Smooth muscle cell (in vitro differentiated cells): ENCODE data around the gene IRAK4. TPM values are rescaled to one million over a fixed set of nuclear protein-coding genes. Genes with fewer than 3 reads are reported as not detected.

ENCODE experiments used
- DNase-seq: peaks from one replicate; lab custom pipeline; 2025; ENCODE audit not compliant: unreplicated experiment; lab: John Stamatoyannopoulos, UW
- H2AFZ ChIP-seq: fragments of 200-600 bp; sonication (generic); 2 replicates; pipeline ENCODE4 v1.6.0; 2016; ENCODE audit warnings: antibody characterized with exemption, low read depth, mild to moderate bottlenecking
- H3F3A ChIP-seq: fragments of 200-600 bp; sonication (generic); 2 replicates; pipeline ENCODE4 v1.6.0; 2017; ENCODE audit warnings: antibody characterized with exemption, low read depth
- H3K27ac ChIP-seq: fragments of 200-600 bp; sonication (generic); 2 replicates; pipeline ENCODE4 v1.5.1; 2016; ENCODE audit warnings: low read depth, mild to moderate bottlenecking
- H3K27me3 ChIP-seq: fragments of 200-600 bp; sonication (generic); 2 replicates; pipeline ENCODE4 v1.6.1; 2016; ENCODE audit warnings: low read depth, mild to moderate bottlenecking
- H3K36me3 ChIP-seq: fragments of 200-600 bp; sonication (generic); 2 replicates; pipeline ENCODE4 v1.5.1; 2016; ENCODE audit warnings: low read depth
- H3K4me1 ChIP-seq: fragments of 200-600 bp; sonication (generic); 2 replicates; pipeline ENCODE4 v1.5.1; 2016; ENCODE audit warnings: low read depth
- H3K4me2 ChIP-seq: fragments of 200-600 bp; sonication (generic); 2 replicates; pipeline ENCODE4 v1.6.0; 2016; ENCODE audit warnings: mild to moderate bottlenecking
- H3K4me3 ChIP-seq: fragments of 200-600 bp; sonication (generic); 2 replicates; pipeline ENCODE4 v1.5.1; 2016; ENCODE audit warnings: mild to moderate bottlenecking
- H3K79me2 ChIP-seq: fragments of 200-600 bp; sonication (generic); 2 replicates; pipeline ENCODE4 v1.6.0; 2016; ENCODE audit warnings: low read depth, mild to moderate bottlenecking
- H3K9ac ChIP-seq: fragments of 200-600 bp; sonication (generic); 2 replicates; pipeline ENCODE4 v1.6.0; 2016; ENCODE audit warnings: low read depth
- H3K9me3 ChIP-seq: fragments of 200-600 bp; sonication (generic); replicated peaks from 2 replicates; pipeline ENCODE4 v1.5.1; 2016; ENCODE audit warnings: low read depth
- H4K20me1 ChIP-seq: fragments of 200-600 bp; sonication (generic); 2 replicates; pipeline ENCODE4 v1.6.0; 2016; ENCODE audit warnings: low read depth
- WGBS: methylation state at CpG from one replicate; pipeline ENCODE4 v1.1.7; 2016; ENCODE audit warnings: low lambda C conversion rate; 5-methylcytosine and 5-hydroxymethylcytosine counted together
- polyA plus RNA-seq: library from polyadenylated mRNA; unstranded; fragments of >200 nt; fragmentation: Nextera tagmentation; extraction: Ambion mirVana; gene quantifications from 2 replicates; pipeline ENCODE4 v1.2.1, GENCODE V29; 2016
- total RNA-seq: library from RNA; depleted of rRNA; stranded (reverse); fragments of >200 nt; gene quantifications from 2 replicates; pipeline ENCODE4 v1.2.3, GENCODE V29; 2014
- TF ChIP-seq, protein P1 (sequence below): fragments of 200-600 bp; sonication (generic); IDR thresholded peaks from 2 replicates; pipeline ENCODE4 v1.5.1; 2017; ENCODE audit warnings: borderline replicate concordance, mild to moderate bottlenecking, antibody characterized with exemption; ENCODE audit not compliant: insufficient read depth, poor library complexity, severe bottlenecking

The IRAK4 gene
- total and polyA plus RNA-seq, 2 experiments from 2014 or later: 7.0 to 42.8 TPM

DNA sequence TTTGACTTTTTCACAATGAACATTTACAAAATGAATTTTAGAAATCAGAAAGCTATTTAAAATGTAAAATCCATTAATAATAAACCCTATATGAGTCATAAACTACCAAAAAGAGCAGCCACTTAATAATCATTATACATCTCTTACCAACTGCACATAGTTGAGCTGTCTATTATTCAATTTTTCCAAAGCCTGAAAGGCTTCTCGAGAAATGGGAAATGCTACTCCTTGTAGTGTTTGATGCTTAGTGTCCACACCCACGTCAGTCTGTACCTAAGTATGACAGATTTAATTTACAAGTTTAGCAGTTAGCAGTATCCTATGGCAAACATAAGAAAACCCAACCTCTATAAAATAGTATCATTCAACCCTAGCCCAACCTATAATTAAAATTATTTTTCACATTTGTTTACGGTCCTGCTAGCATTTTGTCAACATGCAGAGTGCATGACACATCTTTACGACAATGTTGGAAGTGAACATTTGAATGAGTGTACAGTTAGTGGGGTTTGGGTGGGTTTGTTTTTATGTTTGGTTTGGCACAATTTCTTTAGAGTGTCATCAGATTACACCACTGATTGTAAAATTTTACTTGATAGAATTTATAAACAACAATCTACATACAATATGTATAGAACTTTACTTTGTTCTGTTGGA lies 38.9 kb downstream of the IRAK4 start:
- Histone ChIP-seq H3F3A (no peaks in the 10 kb centered on the region), H2AFZ (no peak overlapping the region), H3K9ac (no peak overlapping the region), H3K4me1 (no peaks in the 10 kb centered on the region), H3K4me3 (no peak overlapping the region), H3K27ac (no peak overlapping the region), H3K4me2 (no peak overlapping the region), H3K36me3 (peaks cover 58% of the 10 kb centered on the region), H3K79me2 (peaks cover 4% of the 10 kb centered on the region), H3K27me3 (no peaks in the 10 kb centered on the region), H4K20me1 (peaks cover 18% of the 10 kb centered on the region), H3K9me3 (peaks cover 2% of the 10 kb centered on the region)
- no peak for DNase-seq
- WGBS: 98% methylated on average over 4 of the region's 4 CpGs
- TF ChIP-seq, protein P1, sequence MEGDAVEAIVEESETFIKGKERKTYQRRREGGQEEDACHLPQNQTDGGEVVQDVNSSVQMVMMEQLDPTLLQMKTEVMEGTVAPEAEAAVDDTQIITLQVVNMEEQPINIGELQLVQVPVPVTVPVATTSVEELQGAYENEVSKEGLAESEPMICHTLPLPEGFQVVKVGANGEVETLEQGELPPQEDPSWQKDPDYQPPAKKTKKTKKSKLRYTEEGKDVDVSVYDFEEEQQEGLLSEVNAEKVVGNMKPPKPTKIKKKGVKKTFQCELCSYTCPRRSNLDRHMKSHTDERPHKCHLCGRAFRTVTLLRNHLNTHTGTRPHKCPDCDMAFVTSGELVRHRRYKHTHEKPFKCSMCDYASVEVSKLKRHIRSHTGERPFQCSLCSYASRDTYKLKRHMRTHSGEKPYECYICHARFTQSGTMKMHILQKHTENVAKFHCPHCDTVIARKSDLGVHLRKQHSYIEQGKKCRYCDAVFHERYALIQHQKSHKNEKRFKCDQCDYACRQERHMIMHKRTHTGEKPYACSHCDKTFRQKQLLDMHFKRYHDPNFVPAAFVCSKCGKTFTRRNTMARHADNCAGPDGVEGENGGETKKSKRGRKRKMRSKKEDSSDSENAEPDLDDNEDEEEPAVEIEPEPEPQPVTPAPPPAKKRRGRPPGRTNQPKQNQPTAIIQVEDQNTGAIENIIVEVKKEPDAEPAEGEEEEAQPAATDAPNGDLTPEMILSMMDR: no peak

DNA sequence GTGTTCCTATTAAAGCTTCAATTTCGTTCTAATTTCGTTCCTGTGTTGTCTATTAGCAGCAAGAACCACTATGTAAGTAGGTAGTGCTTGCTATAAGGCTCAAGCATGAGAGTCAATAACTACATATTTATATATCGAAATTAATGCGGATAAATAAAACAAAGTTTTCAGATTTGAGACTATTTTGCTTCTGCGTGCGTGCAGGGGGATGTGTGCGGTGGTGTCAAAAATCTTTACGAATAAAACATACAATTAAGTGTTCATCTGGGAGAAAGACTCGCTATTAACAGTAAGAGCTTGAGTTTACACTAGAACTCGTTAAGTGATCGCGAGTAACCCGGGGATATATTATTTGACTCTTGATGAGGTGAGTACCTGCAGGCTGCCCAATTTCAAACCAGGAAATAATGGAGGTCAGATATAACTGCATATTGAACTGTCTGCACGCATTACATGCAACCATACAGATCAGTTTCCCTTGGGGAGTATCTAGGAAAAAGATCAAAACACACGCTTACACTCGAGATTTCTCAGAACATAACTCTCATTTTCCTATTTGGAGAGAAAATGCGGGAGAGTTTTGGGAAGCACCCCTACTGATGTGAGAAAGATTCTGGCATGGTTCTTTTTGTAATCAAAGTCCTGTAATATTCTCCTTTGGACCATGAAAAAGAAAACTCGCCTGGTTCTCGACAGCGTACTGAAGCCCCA lies 46.6 kb downstream of the IRAK4 start:
- no peak for DNase-seq
- TF ChIP-seq, protein P1: no peak
- H4K20me1 ChIP-seq: peaks cover 21% of the 10 kb centered on the region
- peaks cover 4% of the 10 kb centered on the region for H3F3A ChIP-seq
- peaks cover 13% of the 10 kb centered on the region for H3K36me3 ChIP-seq
- H3K4me1 ChIP-seq: peaks cover 21% of the 10 kb centered on the region
- no peaks in the 10 kb centered on the region for H3K27me3 ChIP-seq
- no peaks in the 10 kb centered on the region for H3K9me3 ChIP-seq
- peak overlapping the region; percentile 95 for H3K4me3 ChIP-seq
- peak overlapping the region; percentile 92 for H3K4me2 ChIP-seq
- WGBS: 13% methylated on average over 20 of the region's 20 CpGs
- peaks cover 37% of the 10 kb centered on the region for H3K79me2 ChIP-seq
- peak overlapping the region; percentile 99 for H3K27ac ChIP-seq
- peak overlapping the region; percentile 99 for H2AFZ ChIP-seq
- H3K9ac ChIP-seq: peak overlapping the region; percentile 99

DNA sequence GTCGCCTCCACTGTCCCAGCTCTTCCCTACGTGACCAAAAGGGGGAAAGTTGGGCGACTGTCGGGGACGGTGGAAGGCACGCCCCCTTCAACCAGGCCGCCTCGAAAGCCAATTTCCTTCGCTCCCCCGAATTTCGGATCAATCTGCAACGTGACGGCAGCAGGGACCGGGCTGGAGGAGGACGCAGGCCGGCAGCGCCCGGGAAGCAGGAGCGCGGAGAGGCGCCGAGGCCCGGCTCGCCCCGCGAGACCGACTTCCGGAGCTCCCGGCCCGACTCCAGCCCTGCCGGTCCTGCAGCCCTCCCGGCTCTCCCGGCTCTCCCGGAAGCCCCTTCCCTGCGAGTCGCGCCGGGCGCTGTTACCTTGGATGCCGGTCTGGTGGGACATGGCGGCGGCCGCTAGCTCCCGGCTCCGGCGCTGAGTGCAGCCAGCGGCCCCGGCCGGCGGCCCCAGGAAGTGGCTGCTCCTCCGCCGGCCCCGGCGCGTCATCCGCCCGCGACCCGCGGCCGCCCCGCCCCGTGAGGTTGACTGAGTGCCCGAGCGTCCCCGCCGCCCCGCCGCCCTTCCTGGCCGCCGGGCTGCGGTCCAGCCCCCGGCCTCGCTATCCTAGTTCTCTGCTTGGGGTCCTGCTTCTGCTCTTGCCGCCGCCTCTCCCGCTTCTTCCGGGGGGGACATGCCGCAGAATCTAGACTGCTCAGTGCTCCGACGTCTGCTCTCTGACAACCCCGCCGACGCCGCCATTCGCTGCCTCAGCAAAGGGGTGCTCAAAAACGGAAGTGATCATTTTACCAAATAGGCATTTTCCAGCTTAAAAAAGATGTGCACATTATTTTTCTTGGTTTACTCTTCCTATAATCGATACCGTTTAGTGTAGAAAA lies 47.3 kb downstream of the IRAK4 start, which contains the start of gene TWF1:
Gene TWF1 (minus strand): TSS at position 458 of the 877 bp plus-strand sequence. CDS start 72 bp downstream, at position 386.
- peak; percentile 70 for DNase-seq
- Histone ChIP-seq H2AFZ (peak within 1 kb of the TSS; percentile 99), H3K27me3 (no peaks in the 10 kb centered on the region), H3K4me1 (peaks cover 21% of the 10 kb centered on the region), H3K36me3 (peaks cover 5% of the 10 kb centered on the region), H3K4me2 (peak within 1 kb of the TSS; percentile 92), H3K4me3 (peak within 1 kb of the TSS; percentile 95), H3K27ac (peak within 1 kb of the TSS; percentile 99), H4K20me1 (peaks cover 15% of the 10 kb centered on the region), H3K79me2 (peaks cover 37% of the 10 kb centered on the region), H3K9me3 (no peaks in the 10 kb centered on the region), H3K9ac (peak within 1 kb of the TSS; percentile 99), H3F3A (peaks cover 4% of the 10 kb centered on the region)
- TF ChIP-seq, protein P1: peak; percentile 15
- WGBS: 1% methylated on average over 63 of the region's 89 CpGs
